ENCODE measurements around the gene KRT32. TPM values are rescaled to one million over a fixed set of nuclear protein-coding genes. Genes with fewer than 3 reads are reported as not detected.

The KRT32 gene
- total and polyA plus RNA-seq, 9 of the 15 experiments (the other 6 are each of a cell fraction or from before 2014, with no cell fraction given) = not detected

DNA sequence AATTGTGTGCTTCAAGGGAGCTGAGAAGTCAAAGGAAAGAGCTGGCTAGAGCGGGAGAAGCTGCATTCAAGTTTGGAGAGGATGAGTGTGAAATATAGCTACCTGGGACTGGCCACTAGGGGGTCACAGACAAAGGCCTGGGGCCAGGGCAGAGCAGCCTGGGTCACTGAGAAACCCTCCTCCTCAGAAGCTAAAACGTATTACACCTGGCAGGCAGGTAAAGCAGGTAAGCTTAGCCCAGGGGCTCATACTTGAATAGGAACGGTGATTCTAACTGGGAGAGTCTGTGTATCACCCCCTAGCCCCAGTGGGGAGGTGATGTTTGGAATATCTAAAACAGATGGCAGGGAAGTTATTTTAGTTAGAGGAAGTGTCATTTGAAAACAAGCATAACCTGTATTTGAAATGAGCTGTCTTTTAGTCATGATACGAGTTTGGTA is 49.6 kb downstream of the KRT32 start:
- TF ChIP-seq, protein P1, sequence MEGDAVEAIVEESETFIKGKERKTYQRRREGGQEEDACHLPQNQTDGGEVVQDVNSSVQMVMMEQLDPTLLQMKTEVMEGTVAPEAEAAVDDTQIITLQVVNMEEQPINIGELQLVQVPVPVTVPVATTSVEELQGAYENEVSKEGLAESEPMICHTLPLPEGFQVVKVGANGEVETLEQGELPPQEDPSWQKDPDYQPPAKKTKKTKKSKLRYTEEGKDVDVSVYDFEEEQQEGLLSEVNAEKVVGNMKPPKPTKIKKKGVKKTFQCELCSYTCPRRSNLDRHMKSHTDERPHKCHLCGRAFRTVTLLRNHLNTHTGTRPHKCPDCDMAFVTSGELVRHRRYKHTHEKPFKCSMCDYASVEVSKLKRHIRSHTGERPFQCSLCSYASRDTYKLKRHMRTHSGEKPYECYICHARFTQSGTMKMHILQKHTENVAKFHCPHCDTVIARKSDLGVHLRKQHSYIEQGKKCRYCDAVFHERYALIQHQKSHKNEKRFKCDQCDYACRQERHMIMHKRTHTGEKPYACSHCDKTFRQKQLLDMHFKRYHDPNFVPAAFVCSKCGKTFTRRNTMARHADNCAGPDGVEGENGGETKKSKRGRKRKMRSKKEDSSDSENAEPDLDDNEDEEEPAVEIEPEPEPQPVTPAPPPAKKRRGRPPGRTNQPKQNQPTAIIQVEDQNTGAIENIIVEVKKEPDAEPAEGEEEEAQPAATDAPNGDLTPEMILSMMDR (IDR thresholded peaks at IDR 0.05 in 2 of 3, conservative IDR thresholded peaks at IDR 0.05 in 1 of 3; ENCODE audit: insufficient read depth in 2 of 3, low read depth in 1 of 3, low read length in 3 of 3) = peak; percentile 52 to 67 (median 55)
- TF ChIP-seq RAD21 (CRISPR knock-in tag; conservative IDR thresholded peaks at IDR 0.05 in 1 of 2, IDR thresholded peaks at IDR 0.05 in 1 of 2) (peak in 1 of 2 experiments; percentile 27; a peak in 2 of 4 replicates), NFE2L1 (tag; IDR thresholded peaks at IDR 0.05; ENCODE audit: borderline replicate concordance, low read depth) (no peak)
- ChIA-PET POLR2A (interaction anchor here (0.5 to 1.9 kb wide), 3 partner anchors 9 to 273 kb away, joined by 3 to 8 read pairs (median 3); no protein-coding TSS in a partner anchor), CTCF (ENCODE audit: low intra/inter-chr PET ratio) (no interaction called here)
- no peaks in the 10 kb centered on the region for H3K4me1 ChIP-seq (replicated peaks in 1 of 2; ENCODE audit: control insufficient read depth in 2 of 2, insufficient read depth in 2 of 2, low read length in 2 of 2)
- H3K4me3 ChIP-seq = no peak overlapping the region
- peaks cover 18 to 42% of the 10 kb centered on the region in 2 experiments; a peak in 4 of 5 replicates for H3K27me3 ChIP-seq (ENCODE audit: control insufficient read depth in 2 of 2, insufficient read depth in 2 of 2, low read length in 2 of 2)
- no peaks in the 10 kb centered on the region for H3K79me2 ChIP-seq (ENCODE audit: control insufficient read depth, insufficient read depth, low read length)
- H2AFZ ChIP-seq (ENCODE audit: low read depth, low read length) = no peak overlapping the region
- no peaks in the 10 kb centered on the region for H4K20me1 ChIP-seq (replicated peaks; ENCODE audit: control insufficient read depth, insufficient read depth, low read length)
- intact Hi-C loops (cut with micrococcal nuclease) (no loop called here), in situ Hi-C loops (cut with MboI) (no loop called here)
- H3K9me1 ChIP-seq (ENCODE audit: control insufficient read depth, insufficient read depth, low read length) = no peaks in the 10 kb centered on the region
- ATAC-seq = peak; percentile 84
- no TSS peak for BruUV-seq (replicated peaks)
- H3K27ac ChIP-seq (ENCODE audit: extremely low read depth, low read depth, low read length) = no peak overlapping the region
- no peaks in the 10 kb centered on the region for H3K9me3 ChIP-seq (replicated peaks; ENCODE audit: control insufficient read depth, insufficient read depth, low read depth, low read length)
- WGBS (ENCODE audit: insufficient coverage, low coverage, missing lambda C conversion rate) = 2% methylated on average over 4 of the region's 4 CpGs
- H3K36me3 ChIP-seq (ENCODE audit: control insufficient read depth, insufficient read depth, low read length) = no peaks in the 10 kb centered on the region
- no peak overlapping the region for H3K9ac ChIP-seq (ENCODE audit: insufficient read depth in 1 of 2, low read depth in 2 of 2, low read length in 2 of 2)
- peak; percentile 16 to 59 (median 53) for DNase-seq (ENCODE audit: extremely low read depth in 1 of 4, low spot score in 3 of 4)
- no peak for FAIRE-seq
- no peak overlapping the region for H3K4me2 ChIP-seq (ENCODE audit: insufficient read depth, low read length)
